Heart left ventricle (tissue), 13 donors: ENCODE data around the gene TRUB2.

Source experiments
- CTCF ChIP-seq, 12 donors: fragments of 200-600 bp; sonication (generic) in 4 of 12; IDR thresholded peaks; one replicate each; pipeline versions ENCODE4 v1.5.0 to v1.8.0; 2018 to 2022; ENCODE audit warnings: antibody characterized with exemption in 12 of 12, mild to moderate bottlenecking in 5 of 12
- POLR2A ChIP-seq, 2 donors: fragments of 450-650 bp; IDR thresholded peaks; one replicate each; pipeline ENCODE4 v1.6.1; 2017; ENCODE audit warnings: antibody characterized with exemption in 2 of 2, mild to moderate bottlenecking in 2 of 2, moderate library complexity in 2 of 2
- donor health status: ischemic (EF 13 %, LVEDD 7.1; RV severe dilation, severe dysfunction).
- donor health status: DM: no; HTN: yes; CAD: no.
- donor health status: DM: no; HTN: no; CAD: no.
- donor health status: ischemic (EF 25% LVEDD 6.9; RV normal size, moderate dysfunction).
- donor health status: ischemic (EF 25% LVEDD 5.7; RV mildly dilated, moderate dysfunction).
- donor health status: ischemic (EF 35%, LVEDD 5.7; RV mildly dilated, moderate dysfunction).
- donor health status: nonischemic (EF 11% LVEDD 7.7; RV severe dilation, severe dysfunction).
- donor health status: DM: yes; HTN: yes; CAD: no.
- donor health status: PGD.
- donor health status: ischemic (EF 29% LVEDD 5.4; RV normal size, mild dysfunction).
- donor health status: nonischemic (EF 23%, LVEDD 6.1; RV moderate dilation, normal function).

GRCh38 chr9:128280084-128280622 is 42.1 kb downstream of the TRUB2 start:
- TF ChIP-seq CTCF (IDR thresholded peaks at IDR 0.05) (no peak), POLR2A (IDR thresholded peaks at IDR 0.05) (no peak)
